ENCODE measurements around the gene ZFYVE21. TPM values are rescaled to one million over a fixed set of nuclear protein-coding genes. Genes with fewer than 3 reads are reported as not detected.

ZFYVE21 gene
- total RNA-seq, 1 experiment from 2014 or later, result 93.3 TPM

- intact Hi-C loops (cut with micrococcal nuclease; ENCODE audit: unreplicated experiment), result no loop called here
- no peak overlapping the region for H3K4me2 ChIP-seq
- no peak for DNase-seq
- no peak for TF ChIP-seq CTCF (conservative IDR thresholded peaks at IDR 0.05)
- no peak for TF ChIP-seq EZH2 (IDR thresholded peaks at IDR 0.05; ENCODE audit: low read depth)
- BruUV-seq (replicated peaks), result no TSS peak
- no peaks in the 10 kb centered on the region for H3K79me2 ChIP-seq (ENCODE audit: low read depth)
- no peaks in the 10 kb centered on the region for H3K9me2 ChIP-seq (ENCODE audit: insufficient read depth)
- ChIA-PET POLR2A (ENCODE audit: unreplicated experiment) (no interaction called here), CTCF (no interaction called here)
- H3F3A ChIP-seq (ENCODE audit: insufficient read depth, low read depth), result peaks cover 17% of the 10 kb centered on the region; the same call in 1 of the 2 replicates
- no peaks in the 10 kb centered on the region for H3K27me3 ChIP-seq (ENCODE audit: insufficient read depth, low read depth)
- peaks cover 15% of the 10 kb centered on the region for H3K4me1 ChIP-seq (replicated peaks; ENCODE audit: insufficient read depth)
- no peaks in the 10 kb centered on the region for H3K9me3 ChIP-seq (ENCODE audit: insufficient read depth, low read depth)
- no peak overlapping the region for H2AFZ ChIP-seq
- no peaks in the 10 kb centered on the region for H3K36me3 ChIP-seq (ENCODE audit: low read depth)
- H3K27ac ChIP-seq, result no peak overlapping the region
- peaks cover 6% of the 10 kb centered on the region; the same call in 1 of the 2 replicates for H4K20me1 ChIP-seq (ENCODE audit: insufficient read depth)
- no peak overlapping the region for H3K4me3 ChIP-seq
Measured at GRCh38 chr14:103739466-103739792, 23.8 kb downstream of the ZFYVE21 start.

- BruUV-seq (replicated peaks), result no TSS peak
- no peaks in the 10 kb centered on the region for H3K36me3 ChIP-seq (ENCODE audit: low read depth)
- H3K4me2 ChIP-seq, result no peak overlapping the region
- H3K79me2 ChIP-seq (ENCODE audit: low read depth), result no peaks in the 10 kb centered on the region
- H3K27ac ChIP-seq, result no peak overlapping the region
- H3K27me3 ChIP-seq (ENCODE audit: insufficient read depth, low read depth), result no peaks in the 10 kb centered on the region
- H3K4me3 ChIP-seq, result no peak overlapping the region
- peaks cover 13% of the 10 kb centered on the region; the same call in 1 of the 2 replicates for H3F3A ChIP-seq (ENCODE audit: insufficient read depth, low read depth)
- no peak overlapping the region for H2AFZ ChIP-seq
- H3K9me3 ChIP-seq (ENCODE audit: insufficient read depth, low read depth), result no peaks in the 10 kb centered on the region
- TF ChIP-seq EZH2 (IDR thresholded peaks at IDR 0.05; ENCODE audit: low read depth) (no peak), CTCF (conservative IDR thresholded peaks at IDR 0.05) (no peak)
- peaks cover 6% of the 10 kb centered on the region; the same call in 1 of the 2 replicates for H4K20me1 ChIP-seq (ENCODE audit: insufficient read depth)
- H3K9me2 ChIP-seq (ENCODE audit: insufficient read depth), result no peaks in the 10 kb centered on the region
- peaks cover 15% of the 10 kb centered on the region for H3K4me1 ChIP-seq (replicated peaks; ENCODE audit: insufficient read depth)
- no peak for DNase-seq
- intact Hi-C loops (cut with micrococcal nuclease; ENCODE audit: unreplicated experiment), result no loop called here
- CTCF ChIA-PET, result no interaction called here
- POLR2A ChIA-PET (ENCODE audit: unreplicated experiment), result no interaction called here
Measured at GRCh38 chr14:103739793-103740501, 24.3 kb downstream of the ZFYVE21 start.

GRCh38 chr14:103740991-103741689 lies 25.5 kb downstream of the ZFYVE21 start:
- H3K27me3 ChIP-seq (ENCODE audit: insufficient read depth, low read depth), result no peaks in the 10 kb centered on the region
- H3K79me2 ChIP-seq (ENCODE audit: low read depth), result no peaks in the 10 kb centered on the region
- H3K4me1 ChIP-seq (replicated peaks; ENCODE audit: insufficient read depth), result peaks cover 9% of the 10 kb centered on the region
- H3K9me3 ChIP-seq (ENCODE audit: insufficient read depth, low read depth), result no peaks in the 10 kb centered on the region
- peaks cover 9% of the 10 kb centered on the region; the same call in 1 of the 2 replicates for H3F3A ChIP-seq (ENCODE audit: insufficient read depth, low read depth)
- no TSS peak for BruUV-seq (replicated peaks)
- H3K9me2 ChIP-seq (ENCODE audit: insufficient read depth), result no peaks in the 10 kb centered on the region
- POLR2A ChIA-PET (ENCODE audit: unreplicated experiment), result interaction anchor here (0.5 to 0.6 kb wide), 2 partner anchors 49 to 201 kb away, joined by 4 to 5 read pairs; no protein-coding TSS in a partner anchor
- no peak for DNase-seq
- CTCF ChIA-PET, result interaction anchor here (0.5 kb wide), 1 partner anchor 50 kb away, joined by 4 read pairs; no protein-coding TSS in a partner anchor
- intact Hi-C loops (cut with micrococcal nuclease; ENCODE audit: unreplicated experiment), result no loop called here
- H2AFZ ChIP-seq, result no peak overlapping the region
- TF ChIP-seq EZH2 (IDR thresholded peaks at IDR 0.05; ENCODE audit: low read depth), result no peak
- TF ChIP-seq CTCF (conservative IDR thresholded peaks at IDR 0.05), result no peak
- H3K36me3 ChIP-seq (ENCODE audit: low read depth), result no peaks in the 10 kb centered on the region
- no peak overlapping the region for H3K4me2 ChIP-seq
- no peak overlapping the region for H3K27ac ChIP-seq
- no peak overlapping the region for H3K4me3 ChIP-seq
- H4K20me1 ChIP-seq (ENCODE audit: insufficient read depth), result peaks cover 6% of the 10 kb centered on the region; the same call in 1 of the 2 replicates
